DND-41 (cell line): ENCODE measurements around the gene ABCA2.

Source experiments
- ATAC-seq: fragments of 200-7000 bp; cut with Tn5 transposase; 3 replicates; pipeline ENCODE4 v1.9.1; 2021; ENCODE audit warnings: low read depth; ENCODE audit not compliant: insufficient read depth
- DNase-seq: peaks from one replicate; pipeline ENCODE4 v3.0.0-alpha.2; 2020
- H2AFZ ChIP-seq: 2 replicates; pipeline ENCODE4 v1.6.0; 2012; ENCODE audit warnings: low read depth, low read length
- H3K27ac ChIP-seq: 2 replicates; pipeline ENCODE4 v1.5.1; 2012; ENCODE audit warnings: low read length, inconsistent platforms
- H3K27me3 ChIP-seq: fragments of 200-600 bp; sonication (generic); 2 replicates; pipeline ENCODE4 v1.6.0; 2012; ENCODE audit warnings: low read length, mild to moderate bottlenecking, inconsistent platforms; ENCODE audit not compliant: insufficient read depth, poor library complexity
- H3K36me3 ChIP-seq: 2 replicates; pipeline ENCODE4 v1.5.1; 2012; ENCODE audit warnings: low read length, inconsistent platforms; ENCODE audit not compliant: insufficient read depth
- H3K4me1 ChIP-seq: 2 replicates; pipeline ENCODE4 v1.5.1; 2012; ENCODE audit warnings: mild to moderate bottlenecking, low read length; ENCODE audit not compliant: insufficient read depth
- H3K4me2 ChIP-seq: 2 replicates; pipeline ENCODE4 v1.6.0; 2012; ENCODE audit warnings: mild to moderate bottlenecking, moderate library complexity, low read length, inconsistent platforms; ENCODE audit not compliant: insufficient read depth
- H3K4me3 ChIP-seq, 2 experiments: fragments of 200-600 bp in 1 of 2; shearing (Covaris generic) in 1 of 2; 2 replicates each; pipeline ENCODE4 v1.5.1; 2012 to 2016; ENCODE audit warnings: inconsistent platforms in 2 of 2, low read length in 2 of 2, mild to moderate bottlenecking in 2 of 2, low read depth in 1 of 2, moderate library complexity in 1 of 2
- H3K79me2 ChIP-seq: 2 replicates; pipeline ENCODE4 v1.6.0; 2012; ENCODE audit warnings: low read length, inconsistent platforms; ENCODE audit not compliant: insufficient read depth
- H3K9ac ChIP-seq: 2 replicates; pipeline ENCODE4 v1.6.0; 2012; ENCODE audit warnings: low read depth, mild to moderate bottlenecking, inconsistent platforms, low read length, moderate library complexity
- H3K9me3 ChIP-seq: 2 replicates; pipeline ENCODE4 v1.5.1; 2012; ENCODE audit warnings: low read length, moderate library complexity, mild to moderate bottlenecking, inconsistent platforms; ENCODE audit not compliant: insufficient read depth, severe bottlenecking
- H4K20me1 ChIP-seq: 2 replicates; pipeline ENCODE4 v1.6.0; 2012; ENCODE audit warnings: low read length; ENCODE audit not compliant: insufficient read depth
- EZH2 ChIP-seq: IDR thresholded peaks from 3 replicates; pipeline ENCODE4 v1.6.1; 2012; ENCODE audit warnings: borderline replicate concordance, low read depth, mild to moderate bottlenecking, moderate library complexity, low read length, inconsistent platforms; ENCODE audit not compliant: severe bottlenecking
- TF ChIP-seq, protein P1 (sequence below): IDR thresholded peaks from 2 replicates; pipeline ENCODE4 v1.5.1; 2012; ENCODE audit warnings: borderline replicate concordance, low read length, moderate library complexity, mild to moderate bottlenecking; ENCODE audit not compliant: poor library complexity, severe bottlenecking; ENCODE audit errors: extremely low read depth

ABCA2 gene

DNA sequence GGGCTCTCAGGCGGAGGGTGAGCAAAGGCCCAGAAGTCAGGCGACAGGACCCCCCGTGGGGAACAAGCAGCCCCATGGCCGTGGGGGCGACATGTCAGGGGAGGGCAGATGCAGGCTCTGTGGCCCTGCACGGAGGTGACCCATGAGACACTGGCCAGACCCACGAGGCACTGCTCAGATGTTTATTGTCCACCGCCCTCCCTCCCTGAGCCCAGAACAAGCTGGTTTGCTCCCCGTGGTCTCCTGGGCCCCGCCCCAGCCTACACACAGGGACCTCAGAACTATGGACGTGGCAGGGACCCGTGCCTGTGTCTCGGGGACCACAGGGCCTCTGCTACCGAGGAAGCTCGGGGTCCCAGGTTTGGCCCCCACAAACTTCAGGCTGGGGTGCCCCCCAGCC is 2.0 kb upstream of the ABCA2 start:
- H3K9me3 ChIP-seq: no peaks in the 10 kb centered on the region
- peaks cover 7% of the 10 kb centered on the region for H3K27me3 ChIP-seq
- H3K4me1 ChIP-seq: peaks cover 35% of the 10 kb centered on the region
- no peak for ATAC-seq
- no peak for DNase-seq
- no peak overlapping the region for H3K9ac ChIP-seq
- no peaks in the 10 kb centered on the region for H3K79me2 ChIP-seq
- no peak overlapping the region for H3K4me3 ChIP-seq
- no peaks in the 10 kb centered on the region for H3K36me3 ChIP-seq
- peaks cover 13% of the 10 kb centered on the region for H4K20me1 ChIP-seq
- H2AFZ ChIP-seq: no peak overlapping the region
- H3K27ac ChIP-seq: no peak overlapping the region
- no peak overlapping the region for H3K4me2 ChIP-seq
- TF ChIP-seq, protein P1, sequence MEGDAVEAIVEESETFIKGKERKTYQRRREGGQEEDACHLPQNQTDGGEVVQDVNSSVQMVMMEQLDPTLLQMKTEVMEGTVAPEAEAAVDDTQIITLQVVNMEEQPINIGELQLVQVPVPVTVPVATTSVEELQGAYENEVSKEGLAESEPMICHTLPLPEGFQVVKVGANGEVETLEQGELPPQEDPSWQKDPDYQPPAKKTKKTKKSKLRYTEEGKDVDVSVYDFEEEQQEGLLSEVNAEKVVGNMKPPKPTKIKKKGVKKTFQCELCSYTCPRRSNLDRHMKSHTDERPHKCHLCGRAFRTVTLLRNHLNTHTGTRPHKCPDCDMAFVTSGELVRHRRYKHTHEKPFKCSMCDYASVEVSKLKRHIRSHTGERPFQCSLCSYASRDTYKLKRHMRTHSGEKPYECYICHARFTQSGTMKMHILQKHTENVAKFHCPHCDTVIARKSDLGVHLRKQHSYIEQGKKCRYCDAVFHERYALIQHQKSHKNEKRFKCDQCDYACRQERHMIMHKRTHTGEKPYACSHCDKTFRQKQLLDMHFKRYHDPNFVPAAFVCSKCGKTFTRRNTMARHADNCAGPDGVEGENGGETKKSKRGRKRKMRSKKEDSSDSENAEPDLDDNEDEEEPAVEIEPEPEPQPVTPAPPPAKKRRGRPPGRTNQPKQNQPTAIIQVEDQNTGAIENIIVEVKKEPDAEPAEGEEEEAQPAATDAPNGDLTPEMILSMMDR: no peak
- TF ChIP-seq EZH2: no peak

DNA sequence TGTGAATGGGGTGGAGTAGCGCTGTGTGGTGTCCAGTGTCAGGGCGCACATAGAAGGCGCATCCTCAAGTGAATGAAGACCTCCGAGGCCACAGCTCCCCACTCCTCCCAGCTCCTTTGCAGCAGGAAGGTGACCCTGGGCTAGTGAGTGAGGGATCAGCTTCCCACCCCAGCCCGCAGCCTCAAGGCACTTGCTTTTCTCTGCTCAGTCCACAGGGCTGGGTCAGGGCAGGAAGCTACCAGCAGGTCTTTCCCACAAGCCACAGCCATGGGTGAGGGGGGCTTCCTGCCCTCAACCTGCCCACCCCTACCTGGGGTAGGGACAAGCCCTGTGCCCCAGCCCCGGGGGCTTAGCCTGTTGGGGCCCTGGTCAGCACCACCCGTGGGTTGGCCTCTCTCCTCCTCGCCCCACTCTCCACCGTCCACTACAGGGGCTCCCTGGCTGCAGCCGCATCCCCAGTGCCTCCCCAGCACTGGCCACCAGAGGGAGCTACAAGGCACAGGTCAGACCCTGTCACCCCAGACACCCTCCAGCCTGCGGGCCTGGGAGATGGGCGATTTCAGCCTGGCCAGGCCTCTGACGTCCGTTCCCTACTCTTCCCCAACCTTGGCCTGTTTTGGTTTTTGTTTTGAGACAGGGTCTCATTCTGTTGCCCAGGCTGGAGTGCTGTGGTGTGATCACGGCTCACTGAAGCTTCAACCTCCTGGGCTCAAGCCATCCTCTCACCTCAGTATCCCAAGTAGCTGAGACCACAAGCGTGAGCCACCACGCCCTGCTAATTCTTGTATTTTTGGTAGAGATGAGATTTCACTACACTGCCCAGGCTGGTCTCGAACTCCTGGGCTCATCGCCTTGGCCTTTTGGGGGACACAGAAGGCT is 1.3 kb upstream of the ABCA2 start:
- peaks cover 28% of the 10 kb centered on the region for H3K4me1 ChIP-seq
- no peak for TF ChIP-seq EZH2
- TF ChIP-seq, protein P1: peak; percentile 82
- peak; percentile 29; the same call in 2 of the 3 replicates for ATAC-seq

DNA sequence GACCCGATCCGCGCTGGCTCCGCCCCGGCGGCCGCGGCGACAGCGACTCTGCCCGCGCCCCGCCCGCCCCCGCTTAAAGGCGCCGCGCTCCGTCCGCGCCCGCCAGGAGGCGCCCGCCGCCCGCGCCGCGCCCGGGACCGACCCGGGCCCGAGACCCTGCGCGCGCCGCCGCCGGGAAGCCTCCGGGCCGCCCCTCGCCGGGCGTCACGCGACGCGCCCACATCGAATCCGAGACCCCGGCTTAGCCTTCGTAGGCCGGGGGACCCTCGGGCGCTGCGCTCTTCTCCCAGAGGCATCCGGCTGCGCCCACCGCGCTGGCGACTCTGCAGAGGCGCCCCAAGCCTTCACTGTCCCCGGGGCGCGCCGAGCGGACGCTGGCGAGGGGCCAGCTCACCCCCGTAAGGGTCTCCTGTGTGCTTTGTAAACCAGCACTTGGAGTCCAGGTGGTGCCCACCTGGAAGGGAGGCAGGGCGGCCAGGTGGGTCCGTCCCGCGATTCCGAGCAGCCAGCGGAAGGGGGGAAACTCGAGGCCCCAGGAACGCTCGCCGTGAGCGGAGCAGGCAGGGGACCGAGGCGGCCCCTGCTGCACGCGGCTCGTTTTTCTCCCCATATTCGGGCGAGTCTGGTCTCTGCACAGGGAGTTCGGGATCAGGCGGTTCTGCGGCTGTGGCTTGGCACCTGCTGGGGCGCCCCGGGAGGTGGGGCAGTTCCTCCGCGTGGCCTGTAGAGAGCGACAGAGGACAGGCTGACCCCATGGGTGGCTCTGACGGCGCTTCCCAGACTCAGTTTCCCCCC is 423 bp upstream of the ABCA2 start:
- DNase-seq (peak; percentile 66), ATAC-seq (peak; percentile 73)
- Histone ChIP-seq H3K79me2 (no peaks in the 10 kb centered on the region), H2AFZ (peak overlapping the region; percentile 98), H3K36me3 (no peaks in the 10 kb centered on the region), H3K27me3 (no peaks in the 10 kb centered on the region), H3K9ac (peak overlapping the region; percentile 78), H3K9me3 (no peaks in the 10 kb centered on the region), H3K4me1 (peaks cover 28% of the 10 kb centered on the region), H3K27ac (peak overlapping the region; percentile 56), H3K4me2 (peak overlapping the region; percentile 100), H3K4me3 (peak overlapping the region; percentile 54 to 76), H4K20me1 (peaks cover 8% of the 10 kb centered on the region)
- TF ChIP-seq EZH2: no peak
- TF ChIP-seq, protein P1: peak; percentile 61

More for the DNA sequence above, 1.3 kb upstream of the ABCA2 start:
- H3K4me3 ChIP-seq: peak overlapping the region in 1 of 2 experiments; percentile 76; a peak in 2 of 4 replicates
- H3K27me3 ChIP-seq: peaks cover under 1% of the 10 kb centered on the region
- H4K20me1 ChIP-seq: peaks cover 8% of the 10 kb centered on the region
- H3K36me3 ChIP-seq: no peaks in the 10 kb centered on the region
- peak overlapping the region; percentile 100 for H3K4me2 ChIP-seq
- no peaks in the 10 kb centered on the region for H3K79me2 ChIP-seq
- H2AFZ ChIP-seq: no peak overlapping the region
- peak; percentile 47 for DNase-seq
- H3K9ac ChIP-seq: peak overlapping the region; percentile 78; the same call in 1 of the 2 replicates
- H3K9me3 ChIP-seq: no peaks in the 10 kb centered on the region
- H3K27ac ChIP-seq: no peak overlapping the region; the same call in 1 of the 2 replicates
